Measurements from ENCODE around the gene PARP6.

PARP6 gene, protein sequence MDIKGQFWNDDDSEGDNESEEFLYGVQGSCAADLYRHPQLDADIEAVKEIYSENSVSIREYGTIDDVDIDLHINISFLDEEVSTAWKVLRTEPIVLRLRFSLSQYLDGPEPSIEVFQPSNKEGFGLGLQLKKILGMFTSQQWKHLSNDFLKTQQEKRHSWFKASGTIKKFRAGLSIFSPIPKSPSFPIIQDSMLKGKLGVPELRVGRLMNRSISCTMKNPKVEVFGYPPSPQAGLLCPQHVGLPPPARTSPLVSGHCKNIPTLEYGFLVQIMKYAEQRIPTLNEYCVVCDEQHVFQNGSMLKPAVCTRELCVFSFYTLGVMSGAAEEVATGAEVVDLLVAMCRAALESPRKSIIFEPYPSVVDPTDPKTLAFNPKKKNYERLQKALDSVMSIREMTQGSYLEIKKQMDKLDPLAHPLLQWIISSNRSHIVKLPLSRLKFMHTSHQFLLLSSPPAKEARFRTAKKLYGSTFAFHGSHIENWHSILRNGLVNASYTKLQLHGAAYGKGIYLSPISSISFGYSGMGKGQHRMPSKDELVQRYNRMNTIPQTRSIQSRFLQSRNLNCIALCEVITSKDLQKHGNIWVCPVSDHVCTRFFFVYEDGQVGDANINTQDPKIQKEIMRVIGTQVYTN

DNA sequence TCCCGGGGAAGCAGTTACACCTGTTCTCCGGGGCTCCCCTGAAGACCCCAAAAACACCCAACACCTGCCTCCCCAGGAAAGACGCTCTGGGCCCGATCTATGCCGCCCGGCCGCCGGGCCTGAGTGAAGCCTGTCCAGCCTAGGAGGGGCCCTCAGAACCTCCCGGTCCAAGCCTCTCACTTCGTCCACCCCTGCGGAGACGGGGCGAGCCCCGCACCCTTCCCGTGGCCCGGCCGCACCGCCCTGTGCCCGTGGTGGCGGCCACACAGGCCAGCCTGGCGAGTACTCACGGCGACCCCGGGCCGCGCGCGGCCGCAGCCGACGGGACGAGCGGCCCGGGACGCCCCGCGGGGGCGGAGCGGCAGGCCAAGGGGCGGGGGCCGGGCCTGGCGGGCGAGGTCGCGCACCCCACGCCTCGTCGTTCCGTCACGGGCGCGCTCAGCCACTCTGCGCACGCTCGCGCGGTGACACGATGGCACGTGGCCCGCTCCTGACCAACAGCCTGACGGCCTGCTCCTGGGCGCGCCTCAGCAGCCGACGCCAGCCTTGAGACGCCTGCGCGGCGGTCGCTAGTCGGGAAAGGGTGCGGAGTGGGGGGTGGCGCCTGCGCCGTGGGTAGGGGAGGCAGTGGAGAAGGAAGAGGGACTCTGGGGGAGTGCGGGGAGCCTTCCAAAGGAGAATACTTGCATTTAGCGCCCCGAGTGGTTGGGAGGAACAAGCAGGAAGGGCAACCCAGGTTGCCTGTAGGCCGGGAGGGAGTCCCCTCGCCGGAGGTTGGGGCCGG is at the start of gene PARP6:
PARP6 (minus strand) TSS at position 342 of the 784 bp plus-strand sequence. CDS start 5,077 bp downstream, outside the sequence.
- H3K4me3 ChIP-seq (ENCODE audit: low read length) = peak within 1 kb of the TSS; percentile 82
- TF ChIP-seq, protein P1, sequence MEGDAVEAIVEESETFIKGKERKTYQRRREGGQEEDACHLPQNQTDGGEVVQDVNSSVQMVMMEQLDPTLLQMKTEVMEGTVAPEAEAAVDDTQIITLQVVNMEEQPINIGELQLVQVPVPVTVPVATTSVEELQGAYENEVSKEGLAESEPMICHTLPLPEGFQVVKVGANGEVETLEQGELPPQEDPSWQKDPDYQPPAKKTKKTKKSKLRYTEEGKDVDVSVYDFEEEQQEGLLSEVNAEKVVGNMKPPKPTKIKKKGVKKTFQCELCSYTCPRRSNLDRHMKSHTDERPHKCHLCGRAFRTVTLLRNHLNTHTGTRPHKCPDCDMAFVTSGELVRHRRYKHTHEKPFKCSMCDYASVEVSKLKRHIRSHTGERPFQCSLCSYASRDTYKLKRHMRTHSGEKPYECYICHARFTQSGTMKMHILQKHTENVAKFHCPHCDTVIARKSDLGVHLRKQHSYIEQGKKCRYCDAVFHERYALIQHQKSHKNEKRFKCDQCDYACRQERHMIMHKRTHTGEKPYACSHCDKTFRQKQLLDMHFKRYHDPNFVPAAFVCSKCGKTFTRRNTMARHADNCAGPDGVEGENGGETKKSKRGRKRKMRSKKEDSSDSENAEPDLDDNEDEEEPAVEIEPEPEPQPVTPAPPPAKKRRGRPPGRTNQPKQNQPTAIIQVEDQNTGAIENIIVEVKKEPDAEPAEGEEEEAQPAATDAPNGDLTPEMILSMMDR (conservative IDR thresholded peaks at IDR 0.05; ENCODE audit: low read length) = peak; percentile 65
- DNase-seq (ENCODE audit: low read depth) = peak; percentile 99

DNA sequence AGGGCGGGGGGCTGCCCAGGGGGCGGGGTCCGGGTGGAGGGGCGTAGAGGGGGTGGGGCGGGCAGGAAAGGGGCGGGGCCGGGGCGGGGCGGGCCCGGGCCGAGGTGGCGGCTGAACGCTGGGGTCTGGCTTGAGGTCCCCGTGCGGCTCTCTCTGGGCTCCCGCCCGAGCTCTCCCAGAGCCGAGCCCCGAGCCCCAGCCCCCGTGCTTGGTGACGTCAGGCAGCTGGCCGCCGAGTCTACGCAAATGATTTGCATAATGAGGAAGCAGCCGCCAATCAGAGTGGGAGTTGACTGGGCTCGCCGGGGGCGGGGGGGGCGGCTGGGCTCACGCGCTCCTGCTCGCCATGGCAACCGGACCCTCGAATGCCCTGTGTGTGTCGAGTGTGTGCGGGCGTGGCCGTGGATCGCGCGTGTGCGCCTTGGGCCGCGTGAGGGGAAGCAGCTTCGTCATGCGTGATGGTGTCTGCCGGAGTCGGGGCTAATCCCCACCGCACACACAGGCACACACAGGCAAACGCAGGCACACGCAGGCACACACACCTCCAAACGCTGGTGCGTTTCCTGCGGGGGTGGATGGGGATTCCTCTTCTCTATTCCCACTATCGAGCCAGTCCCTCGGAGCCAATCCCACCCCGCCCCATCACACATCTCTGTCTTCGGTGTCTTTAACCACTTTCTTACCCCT is 47.8 kb upstream of the PARP6 start, which contains the start of gene CELF6:
CELF6 (minus strand) TSS at position 173 of the 687 bp plus-strand sequence. CDS start 283 bp downstream, outside the sequence.
- TF ChIP-seq, protein P1 (conservative IDR thresholded peaks at IDR 0.05; ENCODE audit: low read length) = no peak
- DNase-seq (ENCODE audit: low read depth) = peak; percentile 60
- H3K4me3 ChIP-seq (ENCODE audit: low read length) = peak within 1 kb of the TSS; percentile 65

DNA sequence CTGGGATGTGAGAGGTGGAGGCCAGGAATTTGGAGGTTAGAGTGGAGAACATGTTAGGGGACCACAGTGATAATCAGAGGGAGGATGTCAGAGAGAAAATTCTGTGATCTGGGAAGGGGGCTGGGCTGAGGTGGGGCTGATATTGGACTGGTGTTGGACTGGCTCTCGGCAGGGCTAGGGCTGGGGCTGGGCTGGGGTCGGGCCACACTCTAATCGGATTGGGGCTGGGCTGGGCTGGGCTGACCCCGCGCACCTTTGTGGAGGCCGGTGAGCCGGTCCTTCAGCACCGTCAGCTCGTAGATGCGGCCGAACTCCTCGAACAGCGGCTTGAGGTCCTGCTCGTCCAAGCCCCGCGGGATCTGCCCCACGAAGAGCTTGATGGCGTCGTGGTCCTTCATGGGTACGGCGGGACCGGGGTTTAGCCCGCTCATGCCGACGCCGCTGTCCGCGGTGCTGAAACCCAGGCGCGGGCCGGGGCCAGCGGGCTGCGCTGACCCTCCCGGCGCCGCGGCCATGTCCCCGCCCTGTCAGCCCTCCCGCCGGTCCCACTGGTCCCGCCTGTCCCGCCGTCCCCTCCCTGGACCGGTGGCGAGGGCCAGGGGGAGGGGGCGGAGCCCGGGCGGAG is 47.1 kb upstream of the PARP6 start:
- DNase-seq (ENCODE audit: low read depth) = peak; percentile 45
- H3K4me3 ChIP-seq (ENCODE audit: low read length) = peak overlapping the region; percentile 65
- TF ChIP-seq, protein P1 (conservative IDR thresholded peaks at IDR 0.05; ENCODE audit: low read length) = no peak

DNA sequence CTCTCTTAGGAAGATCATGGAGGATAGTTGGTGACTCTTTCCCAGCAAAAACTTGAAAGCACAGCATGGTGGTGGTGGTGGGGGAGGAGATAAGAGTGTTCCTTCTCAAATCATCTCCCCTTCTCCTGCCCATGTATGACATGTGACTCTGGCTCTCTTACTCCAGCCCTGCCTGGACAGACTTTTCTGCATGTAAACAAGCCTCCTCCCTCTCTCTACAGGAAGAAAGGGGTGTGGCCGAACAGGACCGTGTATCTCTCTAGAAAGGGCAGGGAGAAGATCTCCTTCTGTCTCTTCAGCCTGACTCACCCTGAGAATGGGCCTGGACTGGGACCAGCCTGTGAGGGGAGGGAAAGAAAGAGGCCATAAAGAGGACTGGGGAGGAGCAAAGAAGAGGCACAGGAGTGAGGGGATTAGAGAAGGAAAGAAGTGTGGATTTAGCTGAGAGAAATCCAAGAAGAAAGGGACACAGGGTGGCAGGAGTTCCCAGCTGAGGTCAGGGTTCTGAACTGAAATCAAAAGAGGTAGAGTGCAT is 46.1 kb upstream of the PARP6 start:
- no peak for DNase-seq (ENCODE audit: low read depth)
- no peak overlapping the region for H3K4me3 ChIP-seq (ENCODE audit: low read length)
- TF ChIP-seq, protein P1 (conservative IDR thresholded peaks at IDR 0.05; ENCODE audit: low read length) = no peak

DNA sequence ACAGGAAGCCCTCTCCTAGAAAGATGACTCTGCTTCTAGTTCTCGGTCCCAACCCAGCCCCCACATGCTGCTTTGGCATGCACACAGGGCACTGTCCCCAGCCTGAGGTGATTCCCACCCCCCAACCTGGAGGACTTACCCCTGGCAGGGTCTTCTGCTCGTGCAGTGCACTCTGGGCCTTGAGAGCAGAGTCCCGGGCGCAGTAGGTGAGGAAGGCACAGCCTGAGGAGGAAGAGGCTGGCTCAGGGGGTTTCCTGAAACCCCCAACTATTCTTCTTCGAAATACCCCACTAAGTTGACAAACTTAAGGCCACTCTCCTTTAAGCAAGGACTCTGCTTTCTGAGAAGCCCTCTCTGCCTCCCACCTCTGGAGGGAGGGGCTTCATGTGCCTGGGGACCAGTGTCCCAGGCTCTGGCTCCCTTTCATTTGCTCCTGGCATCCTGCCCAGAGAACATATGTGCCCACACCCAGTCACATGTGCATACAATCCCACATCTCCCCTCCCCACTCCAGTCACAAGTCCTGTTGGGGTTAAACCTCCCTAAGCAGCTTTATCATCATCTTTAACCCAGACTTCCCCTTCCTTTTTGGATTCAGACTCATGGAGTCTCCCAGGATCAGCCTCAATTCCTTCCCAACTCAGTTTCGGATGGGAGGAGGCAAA is 43.5 kb upstream of the PARP6 start:
- H3K4me3 ChIP-seq (ENCODE audit: low read length) = no peak overlapping the region
- TF ChIP-seq, protein P1 (conservative IDR thresholded peaks at IDR 0.05; ENCODE audit: low read length) = no peak
- DNase-seq (ENCODE audit: low read depth) = no peak
